SKM-1 treated with dmso at 0.1 percent for 144 hours (cell line): ENCODE results near the gene MRPS34.

Experiments used
- DNase-seq: peaks from one replicate; lab custom pipeline; 2025; ENCODE audit not compliant: unreplicated experiment; lab: John Stamatoyannopoulos, UW

Gene MRPS34

DNA sequence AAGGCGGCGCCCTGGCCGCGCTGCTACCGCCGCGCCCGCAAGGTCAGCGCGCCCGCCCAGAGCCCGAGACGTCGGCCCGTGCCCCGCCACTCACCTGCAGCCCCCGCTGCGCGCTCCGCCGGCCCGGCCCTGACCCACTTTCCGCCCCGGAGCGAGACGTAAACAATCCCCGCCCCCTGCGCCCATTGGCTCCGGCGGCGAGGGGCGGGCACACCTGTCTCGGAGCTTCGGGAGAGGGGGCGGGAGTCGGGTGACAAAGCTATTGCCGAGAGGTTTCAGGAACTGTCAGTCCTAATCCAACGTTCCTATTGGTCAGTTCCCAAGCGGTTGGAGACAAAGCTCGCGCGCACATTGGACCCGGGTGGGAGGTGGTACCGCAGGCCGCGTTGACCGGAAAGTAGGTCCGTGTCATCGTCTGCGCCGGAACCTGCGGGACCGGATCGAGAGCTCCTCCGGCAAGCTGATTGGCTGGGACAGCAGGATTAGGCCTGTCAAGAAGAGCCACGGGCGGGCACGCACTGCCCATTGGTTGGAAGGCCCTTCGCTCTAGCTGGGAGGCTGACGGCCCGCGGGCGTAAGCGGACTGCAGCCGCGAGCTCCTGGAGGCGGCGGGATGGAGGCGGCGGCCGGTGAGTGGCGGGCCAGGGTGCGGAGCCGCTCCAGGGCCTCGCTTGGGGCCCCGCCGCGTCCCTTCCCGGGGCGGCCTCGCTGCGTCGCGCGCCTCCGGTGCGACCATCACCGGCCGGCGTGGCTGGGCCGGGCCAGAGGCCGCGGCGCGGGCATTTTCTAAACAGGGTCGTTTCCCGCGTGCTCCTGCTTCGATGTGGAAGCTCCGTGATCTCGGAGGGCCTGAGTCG, 9.7 kb upstream of the MRPS34 start, which contains the start of the genes NUBP2 and SPSB3:
Gene NUBP2, plus strand, starts transcription at position 553 of the 857 bp plus-strand sequence. Its CDS starts 61 bp downstream, at position 614.
Gene SPSB3, minus strand, starts transcription at position 164 of the 857 bp plus-strand sequence. CDS start 1,088 bp downstream, outside the sequence.
- peak; percentile 100 for DNase-seq

DNA sequence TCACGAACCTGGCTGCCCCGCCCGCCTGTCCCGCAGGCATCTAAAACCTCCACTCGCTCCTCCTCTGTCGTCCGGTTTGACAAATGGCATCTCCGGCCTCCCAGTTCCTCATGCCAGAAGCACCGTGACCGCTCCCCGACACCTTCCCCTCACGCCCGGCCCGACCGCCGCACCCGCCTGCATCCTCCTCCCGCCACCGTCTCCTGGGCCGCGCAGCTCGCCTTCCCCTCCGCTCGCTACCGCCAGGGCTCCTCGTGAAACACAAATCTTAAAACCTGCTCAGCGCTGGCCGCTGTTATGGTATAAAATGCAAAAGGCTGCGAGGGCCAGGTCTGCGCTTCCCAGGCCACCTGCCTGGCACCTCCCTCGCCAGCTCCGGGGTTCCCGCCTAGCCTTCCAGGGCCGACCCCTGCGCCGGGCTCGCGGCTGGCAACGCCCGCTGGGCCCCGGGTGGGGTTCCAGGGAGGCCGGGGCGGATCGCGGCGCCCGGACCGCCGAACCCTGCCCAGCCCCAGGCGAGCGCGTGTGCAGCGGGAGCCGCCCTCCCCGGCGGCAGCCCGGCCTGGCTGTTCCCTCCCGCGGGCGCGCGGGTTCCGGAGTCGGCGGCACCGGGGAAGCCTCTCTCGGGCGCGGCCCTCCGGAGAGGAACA, 8.9 kb upstream of the MRPS34 start:
- DNase-seq, result no peak

DNA sequence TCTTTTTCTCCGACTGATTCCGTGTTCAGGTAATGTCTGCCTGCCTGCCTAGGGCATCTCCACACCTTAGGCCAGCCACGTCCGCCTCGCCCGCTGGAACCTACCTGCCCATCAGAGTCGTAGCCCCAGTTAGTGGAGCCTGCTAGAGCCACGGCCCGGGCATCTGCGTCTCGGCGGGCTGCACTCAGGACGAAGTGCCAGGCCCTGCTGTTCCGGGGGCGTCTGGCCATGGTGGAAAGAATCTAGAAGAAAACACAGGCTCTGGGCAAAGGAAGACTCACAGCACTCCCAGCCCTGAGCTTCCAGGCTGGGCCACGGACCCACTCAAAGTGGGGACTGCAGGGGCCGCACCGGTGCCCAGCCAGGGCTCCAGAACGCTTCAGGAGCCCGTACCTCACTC, 8.3 kb upstream of the MRPS34 start:
- no peak for DNase-seq

DNA sequence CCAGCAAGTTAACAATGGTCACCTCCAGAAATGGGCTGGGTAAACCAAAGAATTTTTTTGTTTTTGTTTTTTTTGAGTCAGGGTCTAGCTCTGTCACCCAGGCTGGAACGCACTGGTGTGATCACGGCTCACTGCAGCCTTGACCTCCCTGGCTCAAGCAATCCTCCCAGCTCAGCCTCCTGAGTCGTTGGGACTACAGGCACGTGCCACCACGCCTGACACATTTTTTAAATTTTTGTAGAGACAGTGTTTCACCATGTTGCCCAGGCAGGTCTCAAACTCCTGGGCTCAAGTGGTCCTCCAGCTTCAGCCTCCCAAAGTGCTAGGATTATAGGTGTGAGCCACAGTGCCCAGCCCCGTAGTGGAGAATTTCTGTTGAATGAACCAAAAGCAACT, 7.7 kb upstream of the MRPS34 start:
- DNase-seq, result no peak

DNA sequence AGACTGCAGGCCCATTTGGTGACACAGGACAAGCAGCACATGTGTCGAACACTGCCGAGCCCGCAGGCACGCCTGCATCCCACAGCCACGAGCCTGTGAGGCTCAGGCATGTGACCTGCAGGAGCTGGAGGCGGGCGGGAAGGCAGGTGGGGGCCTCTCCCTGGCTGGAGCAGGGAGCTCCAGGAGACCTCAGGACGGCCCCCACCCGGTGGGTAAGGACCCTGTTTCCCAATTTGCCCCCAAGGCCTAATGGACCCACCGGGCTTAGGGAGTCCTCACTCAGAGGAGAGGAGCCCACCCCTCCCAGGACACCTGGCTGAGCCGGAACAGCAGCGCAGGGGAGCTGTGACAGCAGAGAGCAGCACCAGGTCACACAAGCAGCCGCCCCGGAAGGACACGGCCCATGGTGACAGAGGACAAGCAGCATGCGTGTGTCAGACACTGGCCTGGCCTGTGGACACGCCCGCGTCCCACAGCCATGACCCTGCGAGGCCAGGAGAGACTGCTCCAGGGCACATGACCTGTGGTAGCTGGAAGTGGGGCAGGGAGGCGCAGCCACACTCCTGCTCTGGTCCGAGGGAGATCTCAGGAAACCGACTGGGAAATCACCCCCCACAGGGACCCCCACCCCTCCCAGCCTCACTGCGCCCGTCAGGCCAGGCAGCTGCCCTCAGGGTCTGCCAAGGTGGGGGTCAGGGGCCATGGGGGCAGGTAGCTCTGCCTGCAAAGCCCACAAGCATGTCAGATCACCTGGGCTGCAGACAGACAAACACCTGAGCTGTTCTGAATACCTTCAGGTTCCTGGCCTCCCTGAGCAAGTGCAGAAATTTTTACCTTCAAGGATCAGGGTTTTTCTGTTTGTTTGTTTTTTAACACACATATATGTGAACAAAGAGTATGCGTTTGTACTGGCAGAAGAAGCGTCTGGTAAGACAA, 7.1 kb upstream of the MRPS34 start:
- DNase-seq, result no peak

DNA sequence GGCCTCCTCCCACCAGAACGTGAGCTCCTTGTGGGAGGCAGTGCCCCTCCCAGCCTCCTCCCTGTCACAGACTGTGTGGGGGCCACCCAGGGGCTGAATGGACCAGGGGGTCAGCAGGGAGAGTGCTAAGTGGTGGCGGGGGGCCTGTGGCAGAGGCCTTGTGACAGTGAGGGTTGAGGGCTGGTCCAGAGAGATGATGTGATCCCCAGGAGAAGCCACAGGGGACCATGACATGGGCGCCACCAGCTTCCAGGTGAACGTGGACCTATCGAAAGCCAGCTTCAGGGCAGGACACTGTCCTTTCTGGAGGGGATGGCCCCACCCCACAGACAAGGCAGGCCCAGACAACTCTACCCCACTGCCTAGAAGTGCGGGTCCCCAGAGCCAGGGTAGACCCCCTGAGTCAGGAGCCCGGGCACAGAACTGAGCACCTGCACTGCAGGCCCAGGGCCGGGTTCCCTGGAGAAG, 6.3 kb upstream of the MRPS34 start:
- DNase-seq, result no peak

DNA sequence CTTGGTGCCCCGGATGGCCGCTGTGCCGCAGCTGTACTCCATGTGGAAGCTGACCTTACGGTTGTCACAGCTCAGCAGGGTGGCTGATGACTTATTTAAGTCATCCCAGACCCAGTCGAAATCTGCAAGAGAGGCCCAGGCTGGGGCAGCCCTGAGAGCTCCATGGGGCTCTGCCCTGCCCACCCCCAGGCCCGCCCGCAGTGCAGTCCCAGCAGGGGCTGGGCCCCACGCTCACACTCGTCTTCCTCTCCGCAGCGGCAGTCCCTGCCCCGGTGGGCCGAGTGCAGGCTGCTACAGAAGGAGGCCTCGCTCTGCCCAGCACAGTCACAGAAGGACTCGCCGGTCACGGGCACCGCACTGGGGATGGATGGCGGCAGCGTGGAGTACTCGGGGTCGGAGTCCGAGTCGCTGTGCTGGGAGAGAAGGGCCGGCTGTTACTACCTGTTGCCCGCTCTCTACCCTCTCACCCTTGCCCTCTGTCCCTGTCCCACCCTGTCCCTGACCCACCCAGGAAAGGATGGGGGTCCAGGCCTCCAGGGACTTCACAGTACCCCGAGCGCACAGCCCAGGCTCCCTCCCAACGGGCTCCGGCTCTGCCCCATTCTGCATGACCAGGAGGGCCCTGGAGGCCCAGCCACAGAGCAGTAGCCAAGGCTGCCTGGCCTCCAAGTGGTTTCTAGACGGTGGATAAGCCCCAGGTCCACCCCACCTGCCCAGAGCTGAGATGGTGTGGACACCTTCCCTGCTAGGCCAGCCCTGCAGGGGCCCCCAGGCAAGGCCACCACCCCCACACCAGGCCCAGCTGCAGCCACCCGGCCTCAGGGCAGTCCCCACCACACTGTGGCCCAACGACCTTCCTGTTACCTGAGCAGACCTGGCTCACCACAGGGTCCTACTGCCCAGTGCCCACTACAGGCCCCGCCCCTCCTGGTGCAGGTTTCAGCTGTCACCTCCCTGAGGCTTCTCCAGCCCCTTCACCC, 5.6 kb upstream of the MRPS34 start:
- no peak for DNase-seq

DNA sequence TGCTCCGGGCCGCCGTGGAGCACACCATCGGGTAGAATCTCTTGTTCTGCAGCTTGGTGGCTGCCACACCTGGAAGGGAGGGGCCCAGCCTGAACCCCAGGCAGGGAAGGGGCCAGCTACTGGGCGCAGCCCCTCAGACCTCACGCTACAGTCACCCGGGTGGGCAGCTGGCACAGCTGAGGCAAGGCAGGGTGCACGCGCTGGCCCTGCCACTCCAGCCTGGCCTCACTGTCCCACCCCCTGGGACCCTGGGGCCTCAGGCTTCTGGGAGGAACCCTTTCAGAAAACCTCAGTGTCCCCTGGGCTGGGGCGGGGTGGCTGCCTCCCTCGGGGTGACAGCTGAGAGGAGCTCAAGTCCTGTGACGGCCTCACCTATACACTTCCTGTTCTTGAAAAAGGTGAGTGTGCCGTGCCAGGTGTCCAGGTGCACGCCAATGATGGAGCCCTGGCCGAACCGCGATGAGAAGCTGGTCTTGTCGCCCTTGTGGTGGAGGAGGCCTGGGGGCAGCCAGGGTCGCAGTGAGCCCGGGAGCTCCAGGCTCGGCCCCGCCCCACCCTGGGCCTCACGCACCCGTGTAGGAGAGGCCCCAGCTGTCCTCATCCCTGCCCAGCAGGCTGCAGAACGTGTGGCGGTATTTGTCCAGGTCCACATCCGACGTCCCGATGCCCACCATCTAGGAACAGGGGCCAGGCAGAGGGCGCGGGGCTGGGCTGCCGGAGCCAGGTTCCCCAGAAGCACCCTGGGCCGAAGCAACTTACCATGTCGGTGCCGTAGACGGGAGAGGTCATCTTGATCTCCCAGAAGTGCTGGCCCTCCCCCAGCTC, 4.7 kb upstream of the MRPS34 start:
- no peak for DNase-seq

DNA sequence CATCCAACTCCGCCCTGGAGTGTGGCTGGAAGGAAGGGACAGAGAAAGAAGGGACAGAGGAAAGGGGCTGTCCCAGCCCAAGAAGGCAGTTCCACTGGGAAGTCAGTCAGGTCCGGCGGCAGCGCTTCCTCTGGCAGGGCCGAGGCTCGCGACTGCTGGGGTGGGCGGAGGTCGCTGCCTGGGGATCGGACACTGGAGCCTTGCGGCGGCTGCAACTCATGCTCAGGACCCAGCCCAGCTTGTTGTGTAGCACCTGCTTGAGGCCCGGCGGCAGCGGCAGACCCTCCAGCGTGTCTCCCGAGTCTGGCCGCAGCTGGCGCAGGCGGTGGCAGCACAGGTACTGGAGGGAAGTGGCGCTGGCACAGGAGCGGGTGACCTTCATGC, 4.0 kb upstream of the MRPS34 start:
- DNase-seq, result no peak

DNA sequence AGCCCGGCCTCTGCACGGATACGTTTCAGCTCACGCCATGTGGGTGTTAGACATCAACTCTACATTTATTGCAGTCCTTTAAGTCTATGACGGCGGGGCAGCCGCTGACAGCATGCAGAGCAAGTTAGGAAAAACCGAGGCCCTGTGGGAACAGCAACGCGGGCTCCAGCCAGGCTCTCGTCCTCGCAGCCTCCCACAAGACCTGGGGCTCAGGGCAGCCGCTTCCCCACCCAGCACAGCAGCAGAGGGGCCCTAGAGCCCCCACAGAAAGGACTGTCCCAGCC, 3.7 kb upstream of the MRPS34 start:
- no peak for DNase-seq

DNA sequence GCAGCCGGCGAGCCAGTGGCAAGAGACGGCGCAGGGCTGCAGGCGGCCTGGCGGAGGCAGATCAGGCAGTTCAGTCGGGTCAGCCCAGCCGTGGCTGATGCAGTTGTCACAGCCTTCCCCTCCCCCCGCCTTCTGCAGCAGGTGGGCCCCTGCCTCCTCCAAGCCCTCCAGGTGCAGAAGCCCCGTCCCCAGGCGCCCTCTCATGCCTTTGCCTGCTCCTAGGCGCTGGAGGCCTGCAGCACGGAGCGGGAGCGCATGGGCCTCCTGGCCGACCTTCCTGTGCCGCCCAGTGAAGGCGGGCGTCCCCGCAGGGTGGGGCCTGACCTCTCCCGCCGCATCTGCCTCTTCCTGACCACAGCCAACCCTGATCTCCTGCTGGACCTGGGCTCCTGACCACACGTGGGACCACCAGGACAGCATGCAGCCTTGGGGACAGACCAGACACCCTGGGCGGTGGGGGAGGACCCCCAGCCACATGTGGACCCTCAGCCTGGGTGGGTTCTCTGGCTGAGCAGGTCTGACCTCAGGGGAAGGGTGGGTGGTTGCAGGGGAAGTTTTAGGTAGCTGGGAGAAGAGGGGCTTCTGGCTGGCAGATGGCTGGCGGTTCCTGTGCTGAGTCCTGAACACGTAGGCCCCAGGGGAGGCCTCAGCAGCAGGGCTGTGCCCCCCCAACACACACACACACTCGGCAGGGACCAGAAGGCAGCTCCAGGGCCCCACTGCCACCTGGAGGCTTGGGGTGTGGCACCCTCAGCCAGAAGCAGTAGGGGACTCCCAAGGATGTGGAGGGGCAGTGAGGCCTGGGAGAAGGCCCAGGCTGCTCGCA, 3.1 kb upstream of the MRPS34 start:
- no peak for DNase-seq

DNA sequence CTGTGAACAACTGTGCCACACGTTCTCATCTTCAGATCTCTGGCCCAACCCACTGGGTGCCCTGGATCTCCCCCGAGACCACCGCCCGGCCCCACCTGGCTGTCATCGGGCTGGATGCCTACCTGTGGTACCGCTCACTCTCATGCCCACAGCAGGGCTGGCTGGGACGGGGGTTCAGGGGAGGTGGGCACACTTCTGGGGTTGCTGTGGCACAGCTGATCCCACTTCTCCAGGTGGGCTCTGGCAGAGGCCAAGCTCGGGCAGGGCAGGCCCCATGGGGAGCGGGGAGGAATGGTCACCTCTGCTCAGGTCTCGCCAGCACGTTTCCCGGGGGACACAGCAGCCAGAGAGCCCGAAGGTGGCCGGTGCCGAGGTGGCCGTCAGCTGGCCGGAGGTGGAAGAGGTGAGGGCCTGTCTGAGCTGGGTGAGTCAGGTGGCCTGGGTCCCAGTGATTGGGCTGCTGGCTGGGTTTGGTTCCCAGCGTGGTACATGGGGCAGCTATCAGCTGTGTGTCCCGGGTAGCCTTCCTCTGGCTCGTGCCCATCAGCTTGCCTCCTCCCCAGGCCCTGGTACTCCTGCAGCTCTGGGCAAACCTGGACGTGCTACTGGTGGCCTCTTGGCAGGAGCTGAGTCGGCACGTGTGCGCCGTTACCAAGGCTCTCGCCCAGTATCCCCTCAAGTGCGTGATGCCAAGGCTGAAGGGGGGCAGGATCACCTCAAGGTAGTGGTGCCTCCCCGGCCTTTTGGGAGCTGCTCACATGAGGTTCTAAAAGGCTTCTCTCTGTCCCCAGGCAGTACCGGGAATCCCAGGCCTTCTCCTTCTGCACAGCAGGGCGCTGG, 2.3 kb upstream of the MRPS34 start:
- no peak for DNase-seq

DNA sequence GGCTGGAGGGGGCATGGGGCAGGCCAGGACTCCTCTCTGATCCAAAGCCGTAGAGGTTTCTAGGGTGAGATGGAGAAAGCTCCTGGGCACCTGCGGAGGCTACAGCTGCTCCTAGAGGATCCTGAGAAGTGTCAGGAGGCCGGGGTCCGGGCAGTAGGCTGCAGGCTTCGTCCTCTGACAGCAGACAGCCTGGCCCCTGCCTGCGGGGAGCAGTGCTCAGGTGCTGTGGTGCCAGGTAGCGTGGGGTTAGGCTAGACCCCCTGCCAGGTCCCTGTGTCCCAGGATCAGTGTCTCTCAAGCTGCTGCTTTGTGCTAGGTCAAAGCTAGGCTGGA, 1.5 kb upstream of the MRPS34 start:
- no peak for DNase-seq

DNA sequence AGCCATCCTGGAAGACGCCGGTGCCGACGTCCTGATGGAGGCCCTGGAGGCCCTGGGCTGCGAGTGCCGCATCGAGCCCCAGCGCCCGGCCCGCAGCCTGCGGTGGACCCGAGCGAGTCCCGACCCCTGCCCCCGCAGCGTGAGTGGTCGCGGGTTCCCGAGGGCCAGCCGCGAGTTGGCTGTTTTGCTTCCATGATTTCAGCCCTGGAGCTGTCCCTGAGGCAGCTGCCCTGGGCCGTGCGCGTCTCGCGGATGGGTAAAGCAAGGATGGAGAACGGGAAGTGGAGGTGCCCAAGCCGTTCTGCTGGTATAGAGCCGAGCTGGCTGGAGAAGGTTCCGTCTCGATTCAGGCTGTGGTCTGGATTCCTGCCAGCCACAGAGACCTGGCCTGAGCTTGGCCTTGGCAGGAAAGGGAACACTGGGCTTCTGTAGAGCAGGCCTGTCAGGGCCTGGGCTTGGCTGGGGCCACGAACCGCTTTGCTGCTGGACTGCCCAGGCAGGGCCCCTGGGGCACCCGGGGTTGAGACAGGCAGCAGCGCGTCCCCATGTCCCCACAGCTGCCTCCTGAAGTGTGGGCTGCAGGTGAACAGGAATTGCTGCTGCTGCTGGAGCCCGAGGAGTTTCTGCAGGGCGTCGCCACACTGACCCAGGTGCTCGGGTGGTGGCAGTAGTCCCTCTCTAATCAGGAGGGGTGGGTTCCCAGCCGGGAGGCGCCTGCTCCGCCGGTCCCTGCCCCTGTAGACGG, 941 bp upstream of the MRPS34 start:
- peak; percentile 74 for DNase-seq

DNA sequence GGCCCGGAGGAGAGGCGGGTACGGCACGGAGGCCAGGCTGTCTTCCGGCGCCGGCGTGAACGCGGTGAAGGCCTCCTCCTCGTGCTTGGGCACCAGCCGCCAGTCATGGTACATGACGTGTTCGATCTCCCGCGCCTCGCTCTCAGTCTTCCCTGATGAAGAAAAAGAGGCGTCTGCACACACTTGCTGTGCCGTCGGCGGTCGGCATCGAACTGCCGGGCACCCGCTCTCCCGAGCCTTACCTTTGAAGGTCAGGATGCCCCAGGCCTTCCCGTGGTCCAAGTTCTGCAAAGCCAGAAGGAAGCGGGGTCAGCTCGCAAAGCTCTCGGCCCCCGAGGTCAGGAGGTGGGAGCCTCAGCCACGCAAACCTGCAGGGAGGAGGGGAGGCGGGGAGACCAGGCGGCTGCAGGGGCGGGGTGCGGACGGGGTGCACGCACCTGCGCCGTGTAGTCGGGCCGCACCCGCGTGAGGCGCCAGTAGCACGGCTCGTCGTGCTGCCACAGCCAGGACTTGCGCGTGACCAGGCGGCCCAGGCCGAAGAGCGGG, 499 bp downstream of the MRPS34 start, which contains the start of gene EME2:
Gene EME2, plus strand, starts transcription at position 449 of the 546 bp plus-strand sequence. CDS start 418 bp downstream, outside the sequence.
- no peak for DNase-seq

DNA sequence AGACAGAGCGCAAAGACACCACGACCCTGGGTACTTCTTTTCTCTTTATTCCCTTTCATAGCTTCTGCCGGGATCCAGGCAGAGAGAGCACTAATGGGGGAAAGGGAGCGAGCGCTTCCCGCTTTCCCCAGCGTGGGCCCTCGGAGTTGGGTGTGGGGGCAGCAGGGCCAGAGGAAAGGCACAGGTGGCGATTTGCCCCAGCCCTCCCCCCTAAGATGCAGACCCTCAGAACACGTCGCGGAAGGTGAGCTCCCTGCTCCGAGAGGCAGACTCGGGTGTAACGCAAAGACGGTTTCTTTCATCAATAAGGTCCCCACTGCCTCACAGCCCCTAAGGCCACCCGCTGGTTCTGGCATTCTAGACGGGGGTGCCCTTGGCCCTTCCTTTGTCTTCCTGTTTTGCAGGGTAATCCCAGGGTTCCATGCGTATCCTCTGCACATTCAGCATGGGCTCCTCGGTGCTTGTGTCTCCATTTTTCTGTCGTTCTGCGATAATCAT, 1.0 kb downstream of the MRPS34 start:
- no peak for DNase-seq
